ENCODE results near the gene CAMK2D. TPM values are rescaled to one million over a fixed set of nuclear protein-coding genes. Genes with fewer than 3 reads are reported as not detected.

Gene CAMK2D
- total and polyA plus RNA-seq, 2 donors (not counting 1 experiment from before 2014, with no cell fraction given): 120 to 262 TPM

DNA sequence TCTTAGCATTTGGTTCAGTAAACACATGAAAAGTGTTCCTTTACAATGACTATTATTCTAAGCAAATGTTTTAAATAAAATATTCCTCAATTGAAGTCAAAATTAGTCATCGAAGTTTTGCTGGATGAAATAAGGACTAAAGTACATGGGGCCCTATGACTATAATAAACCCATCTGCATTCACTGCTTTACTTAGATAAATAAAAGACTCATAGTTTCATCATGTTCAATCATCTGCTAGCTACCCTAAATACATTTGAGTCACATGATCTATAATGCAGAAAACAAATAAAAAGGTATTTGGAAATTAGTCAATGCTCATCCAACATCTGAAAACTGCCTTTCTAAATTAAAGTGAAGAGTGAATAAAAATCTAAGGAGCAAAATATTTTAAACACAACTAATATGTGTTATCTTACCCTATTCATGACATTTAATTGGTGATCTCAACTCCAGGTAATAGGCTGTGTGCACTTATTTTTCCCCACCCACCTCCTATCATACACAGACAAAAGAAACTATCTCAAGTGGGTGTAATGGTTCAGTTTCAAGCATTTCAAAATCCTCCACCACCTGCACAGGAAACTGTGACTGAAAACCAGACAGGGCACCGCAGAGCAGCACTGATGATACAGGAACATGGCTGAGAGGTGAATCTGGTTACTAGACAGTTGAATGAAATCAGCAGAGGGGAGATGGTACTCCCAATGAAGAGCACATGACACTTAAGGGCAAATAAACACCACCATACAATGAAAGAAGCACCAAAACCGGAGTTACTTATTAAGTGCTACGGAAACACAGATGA is 78.6 kb downstream of the CAMK2D start:
- Histone ChIP-seq H3K79me2 (ENCODE audit: control insufficient read depth, insufficient read depth, low read length) (peaks cover 48% of the 10 kb centered on the region), H3K27ac (ENCODE audit: insufficient read depth, low read length) (peak overlapping the region; percentile 36), H3K9ac (ENCODE audit: insufficient read depth, low read length) (no peak overlapping the region), H3K9me3 (ENCODE audit: control insufficient read depth, insufficient read depth, low read depth, low read length) (no peaks in the 10 kb centered on the region), H3K27me3 (ENCODE audit: control insufficient read depth, insufficient read depth, low read length) (no peaks in the 10 kb centered on the region), H2AFZ (ENCODE audit: low read length) (no peak overlapping the region), H4K20me1 (ENCODE audit: control insufficient read depth, extremely low read depth, insufficient read depth, low read length) (no peaks in the 10 kb centered on the region), H3K4me2 (ENCODE audit: extremely low read depth, insufficient read depth, low read length) (no peak overlapping the region), H3K4me3 (replicated peaks in 1 of 4; ENCODE audit: control extremely low read depth in 1 of 4, insufficient read depth in 1 of 4, low read depth in 3 of 4, low read length in 4 of 4) (no peak overlapping the region), H3K36me3 (ENCODE audit: control insufficient read depth, insufficient read depth, low read length) (no peaks in the 10 kb centered on the region), H3K4me1 (ENCODE audit: control insufficient read depth, extremely low read depth, insufficient read depth, low read length) (peaks cover 14% of the 10 kb centered on the region)
- TF ChIP-seq EZH2 (IDR thresholded peaks at IDR 0.05; ENCODE audit: low read length, missing control alignments): no peak
- TF ChIP-seq, protein P1, sequence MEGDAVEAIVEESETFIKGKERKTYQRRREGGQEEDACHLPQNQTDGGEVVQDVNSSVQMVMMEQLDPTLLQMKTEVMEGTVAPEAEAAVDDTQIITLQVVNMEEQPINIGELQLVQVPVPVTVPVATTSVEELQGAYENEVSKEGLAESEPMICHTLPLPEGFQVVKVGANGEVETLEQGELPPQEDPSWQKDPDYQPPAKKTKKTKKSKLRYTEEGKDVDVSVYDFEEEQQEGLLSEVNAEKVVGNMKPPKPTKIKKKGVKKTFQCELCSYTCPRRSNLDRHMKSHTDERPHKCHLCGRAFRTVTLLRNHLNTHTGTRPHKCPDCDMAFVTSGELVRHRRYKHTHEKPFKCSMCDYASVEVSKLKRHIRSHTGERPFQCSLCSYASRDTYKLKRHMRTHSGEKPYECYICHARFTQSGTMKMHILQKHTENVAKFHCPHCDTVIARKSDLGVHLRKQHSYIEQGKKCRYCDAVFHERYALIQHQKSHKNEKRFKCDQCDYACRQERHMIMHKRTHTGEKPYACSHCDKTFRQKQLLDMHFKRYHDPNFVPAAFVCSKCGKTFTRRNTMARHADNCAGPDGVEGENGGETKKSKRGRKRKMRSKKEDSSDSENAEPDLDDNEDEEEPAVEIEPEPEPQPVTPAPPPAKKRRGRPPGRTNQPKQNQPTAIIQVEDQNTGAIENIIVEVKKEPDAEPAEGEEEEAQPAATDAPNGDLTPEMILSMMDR (conservative IDR thresholded peaks at IDR 0.05 in 1 of 2, IDR thresholded peaks at IDR 0.05 in 1 of 2; ENCODE audit: low read depth in 1 of 2, low read length in 2 of 2): no peak
- peak; percentile 71 to 77 for DNase-seq (ENCODE audit: low read depth in 2 of 2)

DNA sequence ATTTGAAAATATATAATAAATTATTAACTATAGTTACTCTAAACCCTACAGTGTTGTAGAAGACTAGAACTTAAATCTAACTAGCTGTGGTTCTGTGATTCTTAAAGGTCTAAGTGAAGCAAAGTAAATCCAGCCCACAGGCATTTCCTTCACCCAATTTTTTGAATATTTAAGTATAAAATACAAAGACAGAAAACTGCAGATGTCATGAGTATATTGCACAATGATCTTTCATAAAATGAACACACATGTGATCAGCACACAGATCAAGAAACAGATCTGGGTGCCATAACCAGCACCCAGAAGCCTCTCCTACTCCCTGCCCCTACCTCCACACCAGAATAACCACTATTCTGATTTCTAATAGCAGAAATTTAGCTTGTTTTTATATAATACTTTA is 82.9 kb downstream of the CAMK2D start:
- Histone ChIP-seq H3K4me1 (ENCODE audit: control insufficient read depth, extremely low read depth, insufficient read depth, low read length) (peaks cover 2% of the 10 kb centered on the region), H3K9ac (ENCODE audit: insufficient read depth, low read length) (no peak overlapping the region), H3K36me3 (ENCODE audit: control insufficient read depth, insufficient read depth, low read length) (no peaks in the 10 kb centered on the region), H2AFZ (ENCODE audit: low read length) (no peak overlapping the region), H3K27me3 (ENCODE audit: control insufficient read depth, insufficient read depth, low read length) (no peaks in the 10 kb centered on the region), H3K27ac (ENCODE audit: insufficient read depth, low read length) (no peak overlapping the region), H3K79me2 (ENCODE audit: control insufficient read depth, insufficient read depth, low read length) (peaks cover 45% of the 10 kb centered on the region), H3K4me2 (ENCODE audit: extremely low read depth, insufficient read depth, low read length) (no peak overlapping the region), H3K9me3 (ENCODE audit: control insufficient read depth, insufficient read depth, low read depth, low read length) (no peaks in the 10 kb centered on the region), H3K4me3 (replicated peaks in 1 of 4; ENCODE audit: control extremely low read depth in 1 of 4, insufficient read depth in 1 of 4, low read depth in 3 of 4, low read length in 4 of 4) (no peak overlapping the region), H4K20me1 (ENCODE audit: control insufficient read depth, extremely low read depth, insufficient read depth, low read length) (no peaks in the 10 kb centered on the region)
- DNase-seq (ENCODE audit: low read depth in 2 of 2): peak in 1 of 2 donors; percentile 33
- no peak for TF ChIP-seq EZH2 (IDR thresholded peaks at IDR 0.05; ENCODE audit: low read length, missing control alignments)
- TF ChIP-seq, protein P1 (conservative IDR thresholded peaks at IDR 0.05 in 1 of 2, IDR thresholded peaks at IDR 0.05 in 1 of 2; ENCODE audit: low read depth in 1 of 2, low read length in 2 of 2): no peak

DNA sequence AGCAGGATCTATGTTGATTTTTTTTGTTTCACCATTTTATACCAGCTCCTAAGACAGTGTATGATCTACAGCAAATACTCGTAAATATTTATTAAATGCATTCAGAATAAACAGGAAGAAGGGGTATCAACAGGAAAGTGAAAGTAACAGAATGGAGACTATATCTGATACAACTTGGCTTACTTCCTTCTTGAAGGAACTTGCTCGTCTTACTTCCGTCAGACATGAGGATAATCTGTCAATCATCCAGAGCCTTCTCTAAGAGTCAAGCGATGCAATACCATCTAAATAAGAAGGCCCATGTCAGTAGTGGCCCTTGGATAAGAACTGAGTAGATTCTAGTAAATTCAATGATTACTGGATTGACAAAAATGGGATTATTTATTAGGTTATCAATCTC is 84.2 kb downstream of the CAMK2D start:
- H4K20me1 ChIP-seq (ENCODE audit: control insufficient read depth, extremely low read depth, insufficient read depth, low read length): no peaks in the 10 kb centered on the region
- no peaks in the 10 kb centered on the region for H3K9me3 ChIP-seq (ENCODE audit: control insufficient read depth, insufficient read depth, low read depth, low read length)
- no peak for DNase-seq (ENCODE audit: low read depth in 2 of 2)
- no peak overlapping the region for H3K4me2 ChIP-seq (ENCODE audit: extremely low read depth, insufficient read depth, low read length)
- H3K27me3 ChIP-seq (ENCODE audit: control insufficient read depth, insufficient read depth, low read length): no peaks in the 10 kb centered on the region
- H3K79me2 ChIP-seq (ENCODE audit: control insufficient read depth, insufficient read depth, low read length): peaks cover 48% of the 10 kb centered on the region
- TF ChIP-seq EZH2 (IDR thresholded peaks at IDR 0.05; ENCODE audit: low read length, missing control alignments): no peak
- TF ChIP-seq, protein P1 (conservative IDR thresholded peaks at IDR 0.05 in 1 of 2, IDR thresholded peaks at IDR 0.05 in 1 of 2; ENCODE audit: low read depth in 1 of 2, low read length in 2 of 2): no peak
- no peak overlapping the region for H3K4me3 ChIP-seq (replicated peaks in 1 of 4; ENCODE audit: control extremely low read depth in 1 of 4, insufficient read depth in 1 of 4, low read depth in 3 of 4, low read length in 4 of 4)
- no peaks in the 10 kb centered on the region for H3K36me3 ChIP-seq (ENCODE audit: control insufficient read depth, insufficient read depth, low read length)
- H3K27ac ChIP-seq (ENCODE audit: insufficient read depth, low read length): no peak overlapping the region
- no peak overlapping the region for H2AFZ ChIP-seq (ENCODE audit: low read length)
- H3K4me1 ChIP-seq (ENCODE audit: control insufficient read depth, extremely low read depth, insufficient read depth, low read length): peaks cover under 1% of the 10 kb centered on the region
- H3K9ac ChIP-seq (ENCODE audit: insufficient read depth, low read length): no peak overlapping the region

All from fibroblast of lung (primary cell).